NB4 (cell line): ENCODE data around the gene ISM1.

Experiments used
- CTCF ChIP-seq: IDR thresholded peaks from one replicate; pipeline ENCODE4 v1.5.1; 2012; ENCODE audit warnings: low read depth, low read length
- MYC ChIP-seq: IDR thresholded peaks from 2 replicates; pipeline ENCODE4 v1.6.1; 2011; ENCODE audit warnings: low read depth, low read length
- POLR2A ChIP-seq: IDR thresholded peaks from 2 replicates; pipeline ENCODE4 v1.6.1; 2011; ENCODE audit warnings: mild to moderate bottlenecking; ENCODE audit not compliant: insufficient read length; ENCODE audit errors: extremely low read depth
- TF ChIP-seq, protein P1 (sequence below): IDR thresholded peaks from 2 replicates; pipeline ENCODE4 v1.6.1; 2011; ENCODE audit warnings: low read depth, low read length

GRCh38 chr20:13280609-13281324, 59.7 kb downstream of the ISM1 start:
- TF ChIP-seq POLR2A (no peak), CTCF (no peak), MYC (no peak)
- TF ChIP-seq, protein P1, sequence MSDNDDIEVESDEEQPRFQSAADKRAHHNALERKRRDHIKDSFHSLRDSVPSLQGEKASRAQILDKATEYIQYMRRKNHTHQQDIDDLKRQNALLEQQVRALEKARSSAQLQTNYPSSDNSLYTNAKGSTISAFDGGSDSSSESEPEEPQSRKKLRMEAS, result no peak
